NCI-H2107 treated with DMSO at 0.1 percent for 48 hours (cell line): ENCODE measurements around the gene FBXW2.
"Not testable (repeated sequence)": the region's sequence is repeated elsewhere in the genome, so short reads cannot be mapped to it uniquely, and the experiment has no call there.

ENCODE experiments used
- DNase-seq: peaks from one replicate; lab custom pipeline; 2025; ENCODE audit not compliant: unreplicated experiment; lab: John Stamatoyannopoulos, UW

The FBXW2 gene

DNA sequence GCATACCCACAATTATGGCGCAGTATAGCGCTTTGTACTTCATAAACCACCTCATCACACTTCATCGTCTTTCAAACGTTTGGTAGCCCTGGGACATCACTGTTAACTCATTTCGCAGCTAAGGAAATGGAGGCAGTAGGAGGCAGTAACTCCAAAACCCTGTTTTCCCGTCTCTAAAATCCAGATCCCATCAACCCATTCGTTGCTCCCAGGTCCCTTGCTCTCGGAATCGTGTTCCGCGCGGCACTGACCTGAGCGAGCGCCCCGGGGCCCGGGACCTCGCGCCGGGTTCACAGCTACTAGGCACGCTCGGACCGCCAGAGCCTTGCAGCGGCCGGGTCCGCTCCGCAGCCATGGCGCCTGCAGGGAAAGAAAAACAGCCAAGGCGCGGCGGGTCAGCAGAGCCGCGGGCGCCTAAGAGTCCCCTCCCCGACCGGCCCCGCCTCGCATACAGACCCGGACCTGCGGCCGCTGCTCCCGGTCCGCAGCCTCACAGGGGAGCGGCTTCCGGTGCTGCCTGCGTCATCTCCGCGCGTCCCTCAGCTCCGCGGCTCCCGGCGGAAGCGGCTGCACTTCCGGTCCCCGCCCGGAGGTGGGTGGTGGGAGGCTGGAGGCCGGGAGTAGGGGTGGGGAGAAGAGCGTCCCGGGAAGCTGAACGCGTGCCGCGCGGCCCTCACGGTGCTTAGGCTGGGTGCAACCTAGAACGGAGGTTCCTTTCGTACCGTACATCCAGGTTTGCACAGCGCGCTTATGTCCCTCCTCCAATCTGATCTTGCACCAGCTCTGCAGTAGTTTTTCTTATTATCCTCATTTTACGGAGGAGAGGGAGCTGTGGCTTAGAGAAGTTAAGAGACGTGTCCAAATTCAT is at the start of gene FBXW2:
Gene FBXW2, minus strand, starts transcription at position 519 of the 868 bp plus-strand sequence. CDS start 5,158 bp downstream, outside the sequence.
- DNase-seq: peak; percentile 26

GRCh38 chr9:120841930-120842684 is 48.9 kb upstream of the FBXW2 start:
- DNase-seq: no peak

DNA sequence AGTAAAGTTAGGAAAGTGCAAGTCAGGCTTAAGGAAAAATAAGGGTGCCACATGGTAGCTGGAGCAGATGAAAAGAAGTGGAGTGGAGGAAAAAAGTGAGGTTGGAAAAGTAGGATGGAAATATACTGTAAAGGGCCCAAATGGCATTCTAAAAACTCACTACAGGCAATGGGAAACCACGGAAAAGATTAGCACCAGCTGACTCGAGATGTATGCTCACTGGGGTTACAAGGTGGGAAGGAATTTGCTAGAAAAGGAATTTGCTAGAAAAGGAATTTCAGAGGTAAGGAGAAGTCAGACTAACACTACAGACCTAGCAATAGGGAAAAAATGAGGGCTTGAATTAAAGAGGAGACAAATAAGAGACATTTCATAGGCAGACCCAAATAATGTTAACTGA is 45.9 kb upstream of the FBXW2 start:
- DNase-seq: no peak

DNA sequence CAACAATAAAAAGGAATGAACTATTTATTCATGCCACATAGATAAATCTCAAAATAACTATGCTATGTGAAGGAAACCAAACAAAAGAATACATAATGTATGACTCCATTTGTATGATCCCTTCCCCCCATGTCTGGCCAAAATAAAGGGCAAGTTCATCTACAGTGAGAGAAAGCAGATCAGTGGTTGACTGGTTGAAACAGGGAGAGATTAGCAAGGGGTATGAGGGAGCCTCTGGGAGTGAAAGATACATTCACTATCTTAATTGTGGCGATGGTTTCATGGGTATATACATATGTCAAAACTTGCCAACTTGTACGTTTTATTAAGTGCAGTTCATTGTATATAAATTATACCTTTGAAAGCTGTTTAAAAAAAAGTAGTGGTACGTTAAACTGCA is 44.7 kb upstream of the FBXW2 start:
- no peak for DNase-seq

GRCh38 chr9:120833325-120833724 is 40.1 kb upstream of the FBXW2 start:
- DNase-seq: no peak

GRCh38 chr9:120832807-120833206 is 39.6 kb upstream of the FBXW2 start:
- DNase-seq: no peak

DNA sequence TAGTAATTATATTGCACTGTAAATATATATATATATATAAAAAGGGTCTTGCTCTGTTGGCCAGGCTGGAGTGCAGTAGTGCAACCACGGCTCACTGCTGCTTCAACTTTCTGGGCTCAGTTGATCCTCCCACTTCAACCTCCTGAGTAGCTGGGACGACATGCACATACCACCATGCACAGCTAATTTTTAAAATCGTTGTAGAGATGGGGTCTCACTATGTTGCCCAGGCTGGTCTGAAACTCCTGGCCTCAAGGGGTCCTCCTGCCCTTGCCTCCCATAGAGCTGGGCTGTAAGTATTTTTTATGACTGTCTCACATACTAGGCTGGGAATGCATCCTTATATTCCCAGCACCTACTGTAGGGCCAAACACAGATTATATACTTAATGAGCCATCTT is 37.6 kb upstream of the FBXW2 start:
- DNase-seq: no peak

DNA sequence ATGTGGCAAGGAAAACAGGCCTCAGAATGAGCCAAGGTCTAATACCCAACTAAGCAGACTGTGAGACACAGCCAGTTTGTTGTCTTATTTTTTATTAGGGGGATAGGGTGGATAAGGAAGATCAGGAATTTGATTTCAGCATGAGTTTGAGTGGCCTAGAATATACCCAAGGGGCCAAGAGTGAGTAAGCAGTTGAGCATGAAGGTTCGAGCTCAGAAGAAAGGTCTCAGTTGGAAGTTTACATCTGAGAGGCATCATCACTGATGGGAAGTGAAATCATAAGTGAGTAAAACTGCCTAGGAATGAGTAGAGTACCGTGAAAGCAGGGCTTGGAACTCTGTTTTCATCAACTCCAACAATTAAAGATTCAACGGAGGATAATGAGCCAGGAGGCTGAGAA is 36.9 kb upstream of the FBXW2 start:
- DNase-seq: no peak

DNA sequence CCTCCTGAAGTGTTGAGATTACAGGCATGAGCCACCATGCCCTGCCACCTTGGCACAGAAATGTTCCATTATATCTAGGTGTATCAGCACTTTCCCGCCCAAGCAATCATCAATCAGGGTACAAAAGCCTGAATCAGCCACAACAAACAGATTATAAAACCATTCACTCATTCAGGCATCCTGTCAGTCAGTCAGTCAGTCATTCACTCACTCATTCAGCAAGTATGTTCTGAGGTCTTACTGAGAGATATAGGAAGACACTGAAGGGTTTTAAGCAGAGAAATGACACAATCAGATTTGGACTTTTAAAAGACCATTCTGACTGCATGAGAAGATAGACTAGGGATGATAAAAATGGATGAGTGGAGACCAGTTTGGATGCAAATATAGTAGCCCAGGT is 36.4 kb upstream of the FBXW2 start:
- no peak for DNase-seq

- DNase-seq: no peak
Measured at GRCh38 chr9:120820095-120820494, 26.9 kb upstream of the FBXW2 start.

GRCh38 chr9:120818595-120818994 is 25.4 kb upstream of the FBXW2 start:
- DNase-seq: no peak

GRCh38 chr9:120815075-120815474 is 21.9 kb upstream of the FBXW2 start:
- no peak for DNase-seq

DNA sequence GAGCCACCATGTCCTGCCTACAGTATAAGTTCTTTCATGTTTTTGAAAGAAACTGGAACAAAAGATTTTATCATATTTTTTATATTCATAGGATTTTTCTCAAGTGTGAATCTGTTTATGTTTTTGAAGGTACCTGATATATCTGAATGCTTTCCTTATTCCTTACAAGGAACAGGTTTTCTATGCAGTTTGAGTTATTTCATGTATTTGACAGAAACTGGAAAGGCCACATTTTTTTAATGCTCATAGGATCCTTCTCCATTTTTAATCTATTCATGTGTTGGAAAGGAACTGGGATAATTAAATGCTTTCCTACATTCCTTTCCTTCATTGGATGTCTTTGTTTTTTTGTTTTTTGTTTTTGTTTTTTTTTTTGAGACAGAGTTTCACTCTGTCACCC is 15.7 kb upstream of the FBXW2 start:
- no peak for DNase-seq

- DNase-seq: no peak
Measured at GRCh38 chr9:120807607-120808379, 14.6 kb upstream of the FBXW2 start.

GRCh38 chr9:120804784-120805363 is 11.7 kb upstream of the FBXW2 start:
- not testable (repeated sequence) for DNase-seq

- DNase-seq: no peak
Measured at GRCh38 chr9:120801441-120801840, 8.2 kb upstream of the FBXW2 start.

DNA sequence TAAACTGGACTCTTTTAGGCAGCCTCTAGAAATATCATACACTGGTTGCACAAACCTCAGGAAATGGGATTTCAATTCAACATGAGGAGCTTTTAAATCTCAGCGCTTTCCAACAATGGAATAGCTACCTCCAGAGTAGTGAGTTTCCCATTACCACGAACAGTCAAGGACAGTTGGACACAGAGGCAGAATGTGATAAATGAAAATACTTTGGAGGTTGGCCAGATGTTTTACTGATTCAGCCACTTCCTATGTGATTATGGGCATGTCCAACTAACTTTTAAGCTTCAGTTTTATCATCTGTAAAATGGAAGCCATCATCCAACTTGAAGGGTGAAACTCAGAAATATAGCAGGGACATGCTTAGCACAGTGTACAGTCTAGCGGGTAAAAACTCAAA is 2.1 kb downstream of the FBXW2 start:
- no peak for DNase-seq

DNA sequence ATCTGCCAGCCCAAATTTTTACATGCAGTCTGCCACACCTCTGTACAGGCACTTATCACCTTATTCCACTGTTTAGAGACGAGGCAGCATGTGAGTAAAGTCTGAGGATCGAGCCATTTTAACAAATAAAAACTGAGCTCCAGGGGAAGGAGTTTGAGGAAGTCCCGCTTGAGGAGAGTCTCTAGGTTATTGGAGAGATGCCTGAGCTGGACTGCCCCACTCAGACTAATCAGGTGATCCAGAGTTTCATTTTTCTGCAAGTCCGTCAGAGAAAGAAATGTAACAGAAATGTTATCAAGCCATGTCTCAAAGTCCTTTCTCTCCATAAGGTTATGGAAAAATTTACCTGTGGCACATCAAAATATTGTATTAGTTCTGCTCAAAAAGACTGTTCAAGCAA is 5.3 kb downstream of the FBXW2 start:
- no peak for DNase-seq

GRCh38 chr9:120783602-120784047 is 9.6 kb downstream of the FBXW2 start:
- DNase-seq: no peak

DNA sequence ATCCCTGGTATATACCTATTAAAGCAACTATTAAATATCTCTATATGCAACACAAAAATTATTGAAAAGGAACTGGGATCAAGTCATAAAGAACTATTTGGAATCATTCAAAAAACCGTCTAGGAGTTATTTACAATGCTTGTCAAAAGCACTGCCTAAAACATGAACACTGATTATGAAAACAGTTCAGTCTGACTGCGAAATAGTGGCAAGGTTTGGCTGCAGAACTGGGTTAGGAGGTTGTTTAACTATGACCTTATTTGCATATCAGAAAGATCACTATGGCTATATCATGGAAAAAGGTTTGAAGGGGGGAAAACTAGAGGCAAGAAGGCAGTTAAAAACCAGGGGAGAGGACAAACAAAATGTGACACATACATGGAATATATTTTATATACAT is 12.0 kb downstream of the FBXW2 start:
- DNase-seq: no peak

DNA sequence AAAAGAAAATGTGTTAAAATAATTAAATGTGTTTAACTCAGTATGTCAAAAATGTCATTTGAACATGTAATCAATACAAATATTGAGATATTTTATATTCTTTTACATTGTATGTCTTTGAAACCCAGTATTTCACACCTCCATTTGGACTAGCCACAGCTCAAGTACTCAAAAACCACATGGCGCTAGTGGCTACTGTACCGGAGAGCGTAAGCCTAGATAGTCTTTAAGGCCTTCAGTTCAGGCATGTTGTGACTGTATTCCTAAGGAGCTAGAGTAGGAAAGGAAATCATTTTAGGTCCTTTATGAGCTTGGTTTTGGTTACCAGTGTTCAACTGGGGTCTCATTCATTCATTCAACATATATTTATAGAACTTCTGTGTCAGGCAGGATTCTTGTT is 12.8 kb downstream of the FBXW2 start:
- DNase-seq: no peak
